ENCODE measurements around the gene TREX2.

Gene TREX2

DNA sequence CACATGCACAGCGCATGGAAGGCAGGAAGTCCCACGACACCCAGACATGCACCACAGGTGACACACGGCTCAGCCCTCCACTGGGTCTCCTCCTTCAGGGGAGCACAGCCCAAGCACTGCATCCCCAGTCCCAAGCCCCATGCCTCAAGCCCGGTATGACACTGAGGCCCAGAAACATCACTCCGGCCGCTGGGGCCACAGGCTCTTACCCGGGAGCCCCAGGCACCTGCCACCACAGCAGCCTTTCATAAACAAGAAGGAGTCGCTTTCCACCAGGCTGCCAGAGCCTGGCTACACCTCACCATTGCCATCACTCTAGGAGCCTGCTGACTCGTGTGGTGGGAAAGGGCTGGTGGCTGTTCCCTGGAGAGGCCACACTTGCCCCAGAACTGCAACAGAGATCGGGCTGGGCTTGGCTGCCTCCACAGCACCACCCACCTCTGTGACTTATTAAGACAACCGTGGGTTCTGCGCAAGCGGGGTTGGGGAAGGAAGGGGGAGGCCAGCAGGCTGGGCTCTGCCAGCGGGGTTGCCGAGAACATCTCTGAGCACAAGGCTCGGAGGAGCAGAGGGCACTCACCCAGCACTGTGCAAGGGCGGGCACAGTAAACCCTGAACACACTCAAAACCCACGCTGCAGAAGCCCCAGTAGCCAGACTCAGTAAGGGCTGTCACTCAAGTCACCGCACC lies 20.0 kb upstream of the TREX2 start:
- Histone ChIP-seq H2BK12ac (ENCODE audit: low read length) (no peak overlapping the region), H3K18ac (ENCODE audit: low read length) (no peak overlapping the region), H3K4me2 (ENCODE audit: low read length) (no peak overlapping the region), H3K79me2 (ENCODE audit: control insufficient read depth, insufficient read depth, low read length, poor library complexity) (no peaks in the 10 kb centered on the region), H2AK5ac (ENCODE audit: low read length) (no peak overlapping the region), H2BK120ac (ENCODE audit: insufficient read depth, low read length, poor library complexity) (no peak overlapping the region), H3K27ac (ENCODE audit: low read depth, low read length) (no peak overlapping the region), H2BK5ac (ENCODE audit: low read depth, low read length, poor library complexity) (no peak overlapping the region), H4K91ac (ENCODE audit: low read depth, low read length) (no peak overlapping the region), H3K23ac (ENCODE audit: low read length) (no peak overlapping the region), H3K36me3 (ENCODE audit: control insufficient read depth in 1 of 2, insufficient read depth in 2 of 2, low read length in 2 of 2) (peaks cover 12 to 14% of the 10 kb centered on the region in 2 experiments), H2AFZ (ENCODE audit: insufficient read depth, low read length, poor library complexity) (no peak overlapping the region), H3K4ac (ENCODE audit: low read depth, low read length) (no peak overlapping the region), H3K4me1 (ENCODE audit: control insufficient read depth in 1 of 2, insufficient read depth in 2 of 2, low read length in 2 of 2) (peaks cover 4 to 6% of the 10 kb centered on the region in 2 experiments), H4K8ac (ENCODE audit: low read depth, low read length) (no peak overlapping the region), H3K9ac (ENCODE audit: low read length) (no peak overlapping the region), H3K27me3 (ENCODE audit: insufficient read depth, low read length) (no peaks in the 10 kb centered on the region), H3K14ac (ENCODE audit: low read length) (no peak overlapping the region), H3K9me3 (ENCODE audit: insufficient read depth, low read depth, low read length) (no peaks in the 10 kb centered on the region), H3K79me1 (ENCODE audit: low read length) (peaks cover 3% of the 10 kb centered on the region), H3K4me3 (ENCODE audit: low read depth, low read length) (no peak overlapping the region), H4K12ac (ENCODE audit: low read depth, low read length) (no peak overlapping the region)
- WGBS (ENCODE audit: extremely low coverage, insufficient coverage, insufficient read length): no CpG with 5 or more reads among the region's 19 CpGs
- no peak for DNase-seq

DNA sequence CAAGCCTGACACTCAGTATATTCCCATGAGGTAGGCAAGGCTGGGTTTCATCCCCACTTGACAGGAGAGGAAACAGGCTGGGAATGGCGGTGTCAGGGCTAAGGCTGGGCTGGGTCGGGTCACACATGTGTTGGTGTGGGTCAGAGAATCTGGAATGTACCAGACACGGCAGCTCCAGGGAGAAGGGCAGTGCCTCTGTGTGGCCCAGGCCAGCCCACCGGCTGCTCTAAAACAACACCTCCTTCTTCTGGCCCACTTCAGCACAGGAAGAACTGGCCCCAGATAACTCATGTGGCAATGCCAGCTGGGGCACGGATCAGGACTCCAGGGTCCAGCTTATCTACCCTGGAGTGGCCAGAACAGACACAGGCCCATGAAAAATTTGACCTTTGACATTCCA lies 18.3 kb upstream of the TREX2 start:
- H4K8ac ChIP-seq (ENCODE audit: low read depth, low read length): no peak overlapping the region
- no peak overlapping the region for H3K4me2 ChIP-seq (ENCODE audit: low read length)
- H3K27me3 ChIP-seq (ENCODE audit: insufficient read depth, low read length): no peaks in the 10 kb centered on the region
- no peak overlapping the region for H2AK5ac ChIP-seq (ENCODE audit: low read length)
- H3K79me2 ChIP-seq (ENCODE audit: control insufficient read depth, insufficient read depth, low read length, poor library complexity): no peaks in the 10 kb centered on the region
- no CpG with 5 or more reads among the region's 5 CpGs for WGBS (ENCODE audit: extremely low coverage, insufficient coverage, insufficient read length)
- peaks cover 6 to 8% of the 10 kb centered on the region in 2 experiments for H3K4me1 ChIP-seq (ENCODE audit: control insufficient read depth in 1 of 2, insufficient read depth in 2 of 2, low read length in 2 of 2)
- no peak overlapping the region for H3K14ac ChIP-seq (ENCODE audit: low read length)
- no peak overlapping the region for H2BK12ac ChIP-seq (ENCODE audit: low read length)
- H3K23ac ChIP-seq (ENCODE audit: low read length): no peak overlapping the region
- no peak overlapping the region for H2AFZ ChIP-seq (ENCODE audit: insufficient read depth, low read length, poor library complexity)
- peaks cover 12 to 14% of the 10 kb centered on the region in 2 experiments for H3K36me3 ChIP-seq (ENCODE audit: control insufficient read depth in 1 of 2, insufficient read depth in 2 of 2, low read length in 2 of 2)
- no peak overlapping the region for H4K91ac ChIP-seq (ENCODE audit: low read depth, low read length)
- H3K4ac ChIP-seq (ENCODE audit: low read depth, low read length): no peak overlapping the region
- H3K27ac ChIP-seq (ENCODE audit: low read depth, low read length): no peak overlapping the region
- H3K9me3 ChIP-seq (ENCODE audit: insufficient read depth, low read depth, low read length): no peaks in the 10 kb centered on the region
- DNase-seq: no peak
- no peak overlapping the region for H4K12ac ChIP-seq (ENCODE audit: low read depth, low read length)
- H3K79me1 ChIP-seq (ENCODE audit: low read length): peaks cover 7% of the 10 kb centered on the region
- no peak overlapping the region for H2BK120ac ChIP-seq (ENCODE audit: insufficient read depth, low read length, poor library complexity)
- H3K9ac ChIP-seq (ENCODE audit: low read length): no peak overlapping the region
- no peak overlapping the region for H2BK5ac ChIP-seq (ENCODE audit: low read depth, low read length, poor library complexity)
- H3K4me3 ChIP-seq (ENCODE audit: low read depth, low read length): no peak overlapping the region
- no peak overlapping the region for H3K18ac ChIP-seq (ENCODE audit: low read length)

DNA sequence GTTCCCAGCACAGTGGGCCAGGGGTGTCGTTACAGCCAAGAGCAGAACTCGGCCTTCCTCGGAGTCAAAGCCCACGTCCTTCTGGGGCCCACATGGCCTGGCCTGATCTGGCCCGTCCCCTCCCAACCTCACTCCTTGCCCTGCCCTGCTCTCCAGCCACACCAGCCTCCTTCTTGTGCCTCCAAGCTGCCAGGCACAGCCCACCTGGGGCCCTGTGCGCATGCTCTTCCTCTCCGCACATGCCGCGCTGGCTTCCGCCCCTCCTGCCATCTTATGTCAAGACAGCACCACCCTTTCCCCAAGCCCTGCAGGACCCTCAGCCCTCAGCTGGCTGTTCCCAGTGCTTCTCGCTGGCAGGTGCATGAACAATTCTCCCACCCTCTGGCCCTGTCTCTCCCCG lies 17.7 kb upstream of the TREX2 start:
- H3K4me3 ChIP-seq (ENCODE audit: low read depth, low read length): no peak overlapping the region
- no peak overlapping the region for H3K4me2 ChIP-seq (ENCODE audit: low read length)
- no peak overlapping the region for H2AFZ ChIP-seq (ENCODE audit: insufficient read depth, low read length, poor library complexity)
- H2BK120ac ChIP-seq (ENCODE audit: insufficient read depth, low read length, poor library complexity): no peak overlapping the region
- no peak overlapping the region for H3K4ac ChIP-seq (ENCODE audit: low read depth, low read length)
- no peaks in the 10 kb centered on the region for H3K79me2 ChIP-seq (ENCODE audit: control insufficient read depth, insufficient read depth, low read length, poor library complexity)
- no peak overlapping the region for H2AK5ac ChIP-seq (ENCODE audit: low read length)
- no peak overlapping the region for H3K27ac ChIP-seq (ENCODE audit: low read depth, low read length)
- no peak overlapping the region for H2BK5ac ChIP-seq (ENCODE audit: low read depth, low read length, poor library complexity)
- H3K18ac ChIP-seq (ENCODE audit: low read length): no peak overlapping the region
- peaks cover 12% of the 10 kb centered on the region in 2 experiments for H3K36me3 ChIP-seq (ENCODE audit: control insufficient read depth in 1 of 2, insufficient read depth in 2 of 2, low read length in 2 of 2)
- H4K91ac ChIP-seq (ENCODE audit: low read depth, low read length): no peak overlapping the region
- H3K14ac ChIP-seq (ENCODE audit: low read length): no peak overlapping the region
- WGBS (ENCODE audit: extremely low coverage, insufficient coverage, insufficient read length): no CpG with 5 or more reads among the region's 12 CpGs
- no peak for DNase-seq
- no peak overlapping the region for H4K8ac ChIP-seq (ENCODE audit: low read depth, low read length)
- no peak overlapping the region for H3K9ac ChIP-seq (ENCODE audit: low read length)
- H2BK12ac ChIP-seq (ENCODE audit: low read length): no peak overlapping the region
- H4K12ac ChIP-seq (ENCODE audit: low read depth, low read length): no peak overlapping the region
- H3K27me3 ChIP-seq (ENCODE audit: insufficient read depth, low read length): no peaks in the 10 kb centered on the region
- H3K9me3 ChIP-seq (ENCODE audit: insufficient read depth, low read depth, low read length): no peaks in the 10 kb centered on the region
- peaks cover 6 to 8% of the 10 kb centered on the region in 2 experiments for H3K4me1 ChIP-seq (ENCODE audit: control insufficient read depth in 1 of 2, insufficient read depth in 2 of 2, low read length in 2 of 2)
- no peak overlapping the region for H3K23ac ChIP-seq (ENCODE audit: low read length)
- peaks cover 7% of the 10 kb centered on the region for H3K79me1 ChIP-seq (ENCODE audit: low read length)

- DNase-seq: no peak
- H3K18ac ChIP-seq (ENCODE audit: low read length): no peak overlapping the region
These were observed 17.2 kb upstream of the TREX2 start for GRCh38 chrX:153463031-153463430.

More at GRCh38 chrX:153463031-153463430, 17.2 kb upstream of the TREX2 start:
- Histone ChIP-seq H4K12ac (ENCODE audit: low read depth, low read length) (no peak overlapping the region), H2BK12ac (ENCODE audit: low read length) (no peak overlapping the region), H3K4me3 (ENCODE audit: low read depth, low read length) (no peak overlapping the region), H3K4me1 (ENCODE audit: control insufficient read depth in 1 of 2, insufficient read depth in 2 of 2, low read length in 2 of 2) (peaks cover 6 to 8% of the 10 kb centered on the region in 2 experiments), H3K9me3 (ENCODE audit: insufficient read depth, low read depth, low read length) (no peaks in the 10 kb centered on the region), H3K27me3 (ENCODE audit: insufficient read depth, low read length) (no peaks in the 10 kb centered on the region), H3K36me3 (ENCODE audit: control insufficient read depth in 1 of 2, insufficient read depth in 2 of 2, low read length in 2 of 2) (peaks cover 11 to 14% of the 10 kb centered on the region in 2 experiments), H2AFZ (ENCODE audit: insufficient read depth, low read length, poor library complexity) (no peak overlapping the region), H3K79me2 (ENCODE audit: control insufficient read depth, insufficient read depth, low read length, poor library complexity) (no peaks in the 10 kb centered on the region), H3K14ac (ENCODE audit: low read length) (no peak overlapping the region), H3K9ac (ENCODE audit: low read length) (no peak overlapping the region), H4K8ac (ENCODE audit: low read depth, low read length) (no peak overlapping the region), H4K91ac (ENCODE audit: low read depth, low read length) (no peak overlapping the region), H3K23ac (ENCODE audit: low read length) (no peak overlapping the region), H3K27ac (ENCODE audit: low read depth, low read length) (no peak overlapping the region), H2BK120ac (ENCODE audit: insufficient read depth, low read length, poor library complexity) (no peak overlapping the region), H3K4me2 (ENCODE audit: low read length) (no peak overlapping the region), H2BK5ac (ENCODE audit: low read depth, low read length, poor library complexity) (no peak overlapping the region), H3K4ac (ENCODE audit: low read depth, low read length) (no peak overlapping the region), H3K79me1 (ENCODE audit: low read length) (peaks cover 7% of the 10 kb centered on the region), H2AK5ac (ENCODE audit: low read length) (no peak overlapping the region)
- WGBS (ENCODE audit: extremely low coverage, insufficient coverage, insufficient read length): no CpG with 5 or more reads among the region's 6 CpGs

All from trophoblast cell (in vitro differentiated cells and primary cell).